ENCODE measurements around the gene ADAMTS6.
"Not testable (repeated sequence)": the region's sequence is repeated elsewhere in the genome, so short reads cannot be mapped to it uniquely, and the experiment has no call there.

Gene ADAMTS6

DNA sequence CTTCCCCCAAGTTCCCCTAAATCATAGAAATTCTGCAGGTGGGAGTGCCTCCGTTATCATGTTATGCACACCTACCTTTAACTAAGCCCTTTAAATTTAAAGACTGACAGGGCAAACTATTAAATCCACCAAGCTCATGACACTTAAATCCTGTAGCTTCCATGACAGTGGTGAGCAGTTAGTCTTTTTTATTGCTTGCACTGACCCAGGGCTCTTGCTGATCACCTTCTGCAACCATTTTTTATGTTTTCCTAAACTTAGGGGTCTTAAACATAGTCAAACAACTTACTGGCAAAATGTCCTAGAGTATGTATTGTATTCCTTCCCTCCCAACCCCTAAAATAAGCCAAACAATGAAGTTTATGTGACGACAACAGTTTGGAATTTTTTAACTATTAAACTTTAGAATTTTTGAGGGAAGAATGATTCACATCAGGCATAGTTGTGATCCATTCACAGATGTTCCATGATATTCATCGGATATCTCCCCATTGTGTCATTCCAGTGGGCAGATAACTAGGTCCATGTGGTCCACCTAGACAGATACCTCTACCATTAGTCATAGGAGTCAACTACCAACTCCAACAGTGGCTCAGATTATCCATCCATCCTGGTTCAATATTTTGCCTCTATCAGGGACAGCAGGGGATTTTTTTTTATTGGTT, 283.1 kb downstream of the ADAMTS6 start:
- DNase-seq (ENCODE audit: low spot score) (peak; percentile 96), FAIRE-seq (peak; percentile 98)

DNA sequence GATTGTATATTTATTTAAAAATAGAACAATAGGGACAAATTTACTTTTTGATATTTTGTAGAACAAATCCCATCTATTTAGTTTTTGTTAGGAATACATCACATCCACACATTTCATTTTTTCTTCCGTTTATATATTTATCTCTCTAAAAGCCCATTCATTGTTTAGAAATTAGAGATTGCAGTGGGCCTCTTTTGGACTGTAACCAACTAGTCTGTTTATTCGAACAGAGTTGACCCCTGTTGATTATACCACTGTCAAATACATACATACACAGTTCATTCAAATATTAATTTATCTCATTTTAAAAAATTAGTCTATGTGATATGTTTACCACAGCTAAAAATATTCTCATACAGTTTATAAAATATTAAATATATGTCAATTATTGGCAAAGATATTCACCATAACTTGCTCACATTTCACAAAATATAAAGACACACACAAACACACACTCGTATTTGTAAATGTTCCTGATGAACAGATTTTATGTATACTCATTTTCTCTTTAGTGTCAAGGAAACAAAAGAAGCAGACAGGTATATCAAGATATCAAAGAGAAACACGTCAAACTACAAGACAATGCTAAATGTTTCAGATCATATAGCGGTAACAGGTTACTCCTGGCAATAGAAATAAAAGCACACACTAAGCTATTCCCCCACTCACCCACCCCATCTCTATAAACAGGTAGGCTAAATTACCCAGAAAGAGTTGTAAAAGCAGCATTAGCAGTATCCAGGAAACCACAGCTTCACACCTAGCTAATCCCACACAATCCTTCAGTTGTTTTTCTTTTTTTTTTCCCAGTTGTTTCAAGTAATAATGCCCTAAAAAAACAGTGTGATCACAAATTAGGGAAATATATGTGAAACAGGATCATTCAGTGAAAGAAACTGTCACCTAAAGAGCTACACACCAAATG, 283.9 kb downstream of the ADAMTS6 start:
- no peak for FAIRE-seq
- DNase-seq (ENCODE audit: low spot score) = no peak

DNA sequence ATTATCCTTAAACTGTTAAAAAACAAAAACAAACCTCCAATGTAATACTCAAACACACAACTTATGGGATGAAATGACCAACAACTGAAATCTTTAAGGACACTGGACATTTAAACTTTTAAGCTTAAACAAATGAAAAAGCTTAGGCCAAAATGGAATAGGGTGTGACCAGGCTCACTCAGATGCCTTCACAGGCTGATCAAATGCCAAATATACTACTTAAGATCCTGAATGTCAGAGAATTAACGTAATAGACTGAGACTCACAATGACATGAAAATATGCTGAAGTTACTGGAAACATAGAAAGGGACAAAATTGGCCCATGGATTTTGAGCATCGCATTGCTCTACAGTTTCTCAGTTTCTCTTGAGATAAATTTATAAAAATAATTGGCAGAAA, 286.8 kb downstream of the ADAMTS6 start:
- no peak for DNase-seq (ENCODE audit: low spot score)
- FAIRE-seq = no peak

DNA sequence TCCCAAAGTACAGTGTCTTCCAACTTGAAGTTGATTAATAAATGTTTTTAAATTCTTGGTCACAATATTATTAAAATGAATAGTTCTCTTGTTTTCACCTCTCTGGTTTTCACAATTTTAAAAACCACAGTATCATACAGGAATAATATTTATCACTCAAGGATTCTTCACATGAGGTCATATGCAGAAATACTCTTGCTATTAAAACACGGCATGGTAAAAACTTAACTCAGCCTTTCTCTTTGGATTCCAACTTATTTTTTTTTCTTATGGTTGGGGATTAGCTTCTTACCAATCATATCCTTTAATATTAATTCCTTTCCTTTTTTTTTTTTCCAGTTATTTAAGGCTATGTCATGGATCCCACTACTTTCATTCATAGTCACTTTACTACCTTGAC, 289.4 kb downstream of the ADAMTS6 start:
- FAIRE-seq = no peak
- no peak for DNase-seq (ENCODE audit: low spot score)

DNA sequence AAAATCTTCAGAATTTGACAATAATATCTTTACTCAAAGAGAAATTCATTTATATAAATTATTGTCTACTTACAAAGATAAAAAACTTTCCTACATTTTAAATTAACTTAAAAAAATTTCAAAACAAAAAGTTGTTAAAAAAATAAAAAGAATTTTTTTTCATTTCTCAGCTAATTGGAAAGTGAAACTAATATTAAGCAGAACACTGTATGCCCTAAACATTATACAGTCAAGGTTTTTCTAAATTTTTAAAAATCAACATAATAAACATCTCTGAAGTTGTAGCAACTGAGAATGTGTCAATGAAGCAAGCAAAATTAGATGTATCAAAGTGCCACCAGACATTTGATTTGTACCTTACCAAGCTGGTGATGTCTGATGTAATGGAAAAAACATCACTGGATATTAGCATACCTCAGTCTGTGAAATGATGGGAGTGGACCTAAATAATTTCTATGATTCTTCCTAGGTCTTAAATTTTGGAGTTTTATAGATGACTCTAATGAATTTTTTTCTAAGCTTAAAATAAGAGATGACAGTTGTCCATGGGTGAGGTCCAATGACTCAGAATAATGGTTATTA, 290.1 kb downstream of the ADAMTS6 start:
- DNase-seq (ENCODE audit: low spot score) (no peak), FAIRE-seq (peak; percentile 42)

DNA sequence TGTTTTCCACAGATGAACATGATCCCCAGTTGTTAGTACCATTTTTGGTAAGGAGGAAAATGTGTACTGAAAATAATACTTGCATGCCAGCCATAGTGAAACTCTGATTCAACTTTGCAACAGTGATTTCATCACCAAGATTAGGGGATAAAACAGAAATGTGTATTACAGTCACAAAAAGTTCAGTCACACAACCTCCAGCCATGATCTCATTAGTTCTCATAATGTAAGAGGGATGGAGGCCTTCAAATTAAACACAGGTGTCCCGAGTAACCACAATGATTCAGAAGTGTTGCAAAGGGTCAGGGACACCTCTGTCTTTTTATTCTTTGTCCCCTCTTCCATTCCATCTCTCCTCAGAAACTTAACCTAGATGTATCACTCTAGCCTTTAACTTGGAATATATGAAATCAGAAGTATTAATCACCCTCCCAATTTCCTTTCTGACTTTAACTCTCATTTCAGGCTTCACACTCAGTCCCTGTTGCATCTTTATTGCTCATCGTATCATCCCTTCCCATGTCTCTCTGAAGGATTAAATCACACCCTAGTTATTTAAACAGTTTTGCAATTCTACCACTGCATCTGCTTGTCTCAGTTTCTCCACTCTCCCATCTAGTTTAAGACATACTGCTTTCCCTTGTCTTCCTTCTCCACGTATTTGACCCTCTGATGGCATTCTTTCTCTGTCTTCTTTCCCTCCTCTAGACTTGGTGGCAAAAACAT, 291.2 kb downstream of the ADAMTS6 start:
- FAIRE-seq (peak; percentile 45), DNase-seq (ENCODE audit: low spot score) (peak; percentile 83)

DNA sequence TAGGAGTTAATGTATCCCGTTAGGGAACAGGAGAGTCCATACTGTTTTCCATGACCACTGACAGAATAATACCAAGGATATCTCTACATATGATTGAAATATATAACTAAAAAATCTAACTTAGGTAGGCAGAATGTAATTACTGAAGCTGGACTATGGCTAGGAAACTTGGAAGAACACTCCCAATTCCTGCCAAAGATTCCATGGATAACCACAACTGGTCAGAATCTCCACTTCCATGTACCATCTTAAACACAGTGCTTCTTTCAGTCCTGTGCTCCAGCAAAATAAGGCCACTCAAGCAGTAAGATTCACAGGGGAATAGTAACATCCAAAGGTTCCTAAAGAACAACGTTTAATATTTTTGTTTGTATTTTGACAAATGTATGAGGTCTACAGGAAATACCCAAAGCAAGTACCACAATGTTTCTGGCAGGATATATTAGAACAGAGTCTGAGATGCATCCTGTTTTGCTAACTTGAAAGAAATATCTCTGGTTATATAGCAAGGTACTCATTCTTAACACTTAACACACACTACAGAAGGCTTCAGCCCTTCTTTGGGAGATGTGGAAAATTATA, 295.0 kb downstream of the ADAMTS6 start:
- DNase-seq (ENCODE audit: low spot score) (no peak), FAIRE-seq (no peak)

DNA sequence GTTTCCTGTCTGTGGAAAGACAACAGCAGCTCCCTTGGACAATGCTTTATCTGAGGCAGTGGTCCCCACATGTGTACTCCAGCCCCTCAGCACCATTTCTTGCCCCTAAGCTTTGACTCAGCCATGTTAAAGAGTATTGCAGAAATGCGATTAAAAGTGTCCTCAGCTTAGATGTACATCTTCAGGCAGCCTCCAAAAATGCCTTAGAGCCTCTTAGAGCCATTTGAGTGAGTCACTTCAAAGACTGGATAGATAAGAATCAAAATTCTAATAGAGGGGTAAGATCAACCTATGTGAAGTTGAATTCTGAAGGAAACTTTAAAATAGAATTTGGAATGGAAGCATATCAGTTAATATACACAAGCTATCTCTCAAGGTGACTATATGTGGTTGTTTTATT, 296.3 kb downstream of the ADAMTS6 start:
- FAIRE-seq (no peak), DNase-seq (ENCODE audit: low spot score) (no peak)

DNA sequence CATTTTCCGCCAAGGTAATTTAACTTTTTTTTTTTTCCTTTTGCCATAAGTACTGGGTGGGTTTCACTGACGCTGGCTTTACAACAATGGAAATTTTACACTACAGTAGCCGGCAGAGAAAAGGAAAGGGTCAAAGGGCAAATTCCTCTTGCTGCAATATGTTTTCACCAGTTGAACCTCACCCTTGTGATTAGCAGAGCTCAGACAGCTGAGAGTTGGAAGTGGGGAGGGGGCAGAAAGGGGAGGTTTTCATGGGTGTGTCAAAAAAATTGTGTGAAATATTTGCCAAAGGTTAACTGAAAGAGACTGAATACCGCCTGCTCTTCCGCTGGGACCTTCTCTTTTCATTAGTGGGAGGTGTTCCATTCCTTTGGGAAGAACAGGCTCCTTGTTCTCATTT, 296.9 kb downstream of the ADAMTS6 start:
- no peak for DNase-seq (ENCODE audit: low spot score)
- no peak for FAIRE-seq

DNA sequence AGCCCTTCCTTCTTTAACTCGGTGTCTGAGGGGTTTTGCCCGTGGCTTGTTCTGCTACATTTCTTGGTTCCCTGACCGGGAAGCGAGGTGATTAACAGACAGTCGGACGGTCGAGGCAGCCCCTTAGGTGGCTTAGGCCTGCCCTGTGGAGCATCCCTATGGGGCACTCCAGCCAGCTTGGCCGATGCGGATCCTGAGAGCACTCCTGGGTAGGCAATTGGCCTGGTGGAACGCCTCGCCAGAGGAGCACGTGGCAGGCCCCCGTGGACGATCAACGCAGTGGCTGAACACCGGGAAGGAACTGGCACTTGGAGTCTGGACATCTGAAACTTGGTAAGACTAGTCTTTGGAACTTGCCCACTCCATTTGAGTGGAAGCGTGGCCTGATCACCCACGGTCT, 307.5 kb downstream of the ADAMTS6 start:
- DNase-seq (ENCODE audit: low spot score); FAIRE-seq: not testable (repeated sequence)

DNA sequence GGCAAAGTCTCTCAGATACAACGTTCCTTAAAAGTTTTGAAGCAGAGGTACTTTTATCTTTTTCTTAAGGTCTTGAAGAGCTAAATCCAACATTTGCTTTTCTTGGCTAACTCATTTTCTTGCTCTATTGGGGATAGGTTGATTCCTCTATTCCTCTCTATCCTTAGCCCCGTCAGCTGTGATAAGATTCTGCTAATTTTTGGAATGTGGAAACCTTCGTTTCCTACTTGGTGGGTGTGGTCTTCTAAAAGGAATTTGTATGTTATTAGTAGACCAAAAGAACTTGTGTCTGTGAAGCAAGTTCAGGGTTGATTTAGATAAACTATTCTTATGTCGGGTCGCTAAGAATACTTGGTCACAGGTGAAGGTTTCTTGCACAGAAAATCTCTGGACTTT, 308.6 kb downstream of the ADAMTS6 start:
- FAIRE-seq (no peak), DNase-seq (ENCODE audit: low spot score) (no peak)

DNA sequence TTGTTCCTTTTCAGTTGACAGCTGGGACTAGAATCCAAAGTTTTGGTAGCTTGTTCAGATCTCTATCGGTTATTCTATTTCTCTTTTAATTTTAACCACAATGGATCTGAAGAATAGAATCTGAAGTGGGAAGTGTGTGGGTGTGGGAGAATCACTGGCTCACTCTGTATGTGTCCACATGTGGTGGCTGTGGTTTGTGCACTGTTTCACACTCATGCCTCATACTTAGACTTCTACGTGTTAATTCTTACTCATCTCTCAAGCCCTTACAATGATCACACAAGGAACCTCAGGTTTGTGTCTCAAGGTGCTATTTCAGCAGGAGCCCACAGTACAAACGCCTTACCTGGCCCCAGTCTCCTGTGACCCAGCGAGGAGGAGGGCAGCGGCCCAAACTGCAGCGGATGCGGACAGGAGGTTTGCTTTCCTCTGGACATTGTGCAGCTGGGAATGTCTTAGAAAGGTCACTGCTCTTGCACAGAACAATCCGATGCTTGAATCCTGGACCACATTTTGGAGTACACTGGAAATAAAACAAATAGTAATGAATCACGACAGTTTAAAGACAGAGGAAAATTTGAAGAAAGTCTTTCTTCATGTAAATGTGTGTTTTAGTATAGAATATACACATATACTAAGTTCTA, 309.1 kb downstream of the ADAMTS6 start:
- peak; percentile 38 for DNase-seq (ENCODE audit: low spot score)
- no peak for FAIRE-seq

DNA sequence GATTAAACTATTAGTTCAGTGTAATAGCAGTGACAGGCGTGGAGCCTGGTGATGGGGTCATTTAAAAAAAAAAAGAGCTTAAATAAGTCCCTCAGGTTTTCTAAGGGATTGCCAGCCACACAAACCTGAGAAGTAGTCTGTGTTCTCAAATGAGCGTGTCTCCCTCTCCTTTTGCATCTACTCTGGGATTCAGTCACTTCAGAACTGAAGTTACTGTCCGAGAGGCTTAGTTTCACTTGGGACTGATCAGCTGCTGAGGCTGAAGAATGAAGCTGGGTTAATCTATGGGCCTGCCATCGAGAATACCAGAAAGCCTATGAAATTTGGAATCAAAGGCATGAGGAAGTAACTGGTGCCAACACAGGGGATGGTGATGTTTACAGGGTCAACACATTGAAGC, 310.1 kb downstream of the ADAMTS6 start:
- FAIRE-seq (no peak), DNase-seq (ENCODE audit: low spot score) (no peak)

DNA sequence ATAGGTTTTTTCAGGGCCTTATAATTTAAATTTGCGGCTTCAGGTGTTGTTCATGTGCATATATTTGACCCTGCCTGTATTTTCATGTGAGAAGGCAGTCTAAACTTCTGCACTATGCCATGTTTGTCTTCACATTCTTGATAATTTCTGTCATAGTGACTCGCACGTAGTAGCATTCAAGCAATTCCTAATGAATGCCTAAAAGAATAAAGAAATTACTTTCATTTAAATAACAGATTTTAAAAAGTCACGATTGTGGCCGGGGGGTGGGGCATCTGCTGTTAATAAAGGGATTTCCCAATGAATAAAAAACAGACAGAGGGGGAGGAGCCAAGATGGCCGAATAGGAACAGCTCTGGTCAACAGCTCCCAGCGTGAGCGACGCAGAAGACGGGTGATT, 318.0 kb downstream of the ADAMTS6 start:
- peak; percentile 43 for DNase-seq (ENCODE audit: low spot score)
- FAIRE-seq = no peak

DNA sequence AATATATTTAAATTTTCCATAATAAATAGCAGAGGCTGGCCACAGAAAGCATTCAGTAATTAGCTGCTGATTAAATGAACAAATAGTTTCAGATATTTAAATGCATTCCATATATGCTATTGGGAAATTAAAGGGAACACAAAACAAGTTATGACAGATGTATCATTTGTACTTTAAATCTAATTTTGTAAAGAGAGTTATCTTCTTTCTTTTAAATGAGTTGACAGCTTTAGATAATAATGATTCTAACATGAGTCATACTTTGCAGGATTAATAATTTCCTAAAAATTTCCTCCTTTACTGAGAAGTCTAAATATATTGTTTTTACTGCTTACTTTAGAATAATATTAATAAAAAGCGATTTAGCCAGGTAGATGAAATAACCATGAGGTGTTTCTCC, 320.1 kb downstream of the ADAMTS6 start:
- FAIRE-seq (peak; percentile 71), DNase-seq (ENCODE audit: low spot score) (no peak)

DNA sequence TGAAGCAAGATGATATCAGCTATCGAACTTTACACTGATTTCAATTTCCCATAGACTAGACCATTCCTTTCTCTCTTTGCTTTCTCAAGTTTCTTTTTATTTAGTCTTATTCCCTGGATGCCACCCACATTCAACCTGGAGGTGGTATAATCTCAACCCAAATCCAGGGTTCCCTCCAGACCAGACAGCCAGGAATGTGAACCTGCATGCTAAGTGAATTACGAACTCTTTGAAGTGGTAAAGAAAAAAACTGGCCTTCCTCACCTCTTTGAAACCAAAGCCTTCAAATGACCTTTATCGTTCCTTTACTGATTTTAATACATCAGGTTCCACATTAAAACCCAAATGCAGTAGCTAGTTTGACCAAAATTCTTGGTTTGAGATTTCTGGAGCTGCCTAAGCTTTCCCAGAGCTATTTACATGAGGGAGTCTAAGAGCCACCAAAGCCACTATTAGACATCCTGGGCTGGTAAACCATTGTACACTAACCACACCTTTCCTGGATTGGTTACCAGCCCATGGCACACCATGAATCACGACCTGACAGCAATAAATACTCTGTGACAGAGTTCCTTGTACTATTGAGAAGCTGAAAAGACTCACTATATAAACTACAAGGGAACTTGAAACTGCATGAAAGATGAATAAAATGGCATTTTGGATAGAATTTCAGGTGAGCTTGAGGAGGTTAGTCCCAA, 323.7 kb downstream of the ADAMTS6 start:
- peak; percentile 78 for FAIRE-seq
- peak; percentile 66 for DNase-seq (ENCODE audit: low spot score)

DNA sequence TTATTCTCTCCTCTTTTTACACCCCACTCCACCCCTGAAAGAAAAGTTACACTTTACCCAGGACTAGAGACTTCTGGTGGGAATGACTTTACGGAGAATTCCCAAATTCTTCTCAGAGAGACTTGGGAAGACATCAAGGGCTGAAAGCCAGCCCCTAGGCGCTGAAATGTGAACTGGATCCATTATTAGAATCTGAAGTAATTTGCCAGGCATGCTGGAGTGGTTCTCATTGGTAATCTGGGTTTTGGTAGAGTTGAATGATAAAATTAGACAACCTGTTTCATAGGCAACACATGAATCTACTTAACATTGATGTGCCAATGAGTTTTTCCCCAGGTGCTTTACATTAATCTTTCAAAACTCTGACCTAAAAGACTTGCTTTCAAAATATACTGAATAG, 324.8 kb downstream of the ADAMTS6 start:
- FAIRE-seq = no peak
- DNase-seq (ENCODE audit: low spot score) = no peak

DNA sequence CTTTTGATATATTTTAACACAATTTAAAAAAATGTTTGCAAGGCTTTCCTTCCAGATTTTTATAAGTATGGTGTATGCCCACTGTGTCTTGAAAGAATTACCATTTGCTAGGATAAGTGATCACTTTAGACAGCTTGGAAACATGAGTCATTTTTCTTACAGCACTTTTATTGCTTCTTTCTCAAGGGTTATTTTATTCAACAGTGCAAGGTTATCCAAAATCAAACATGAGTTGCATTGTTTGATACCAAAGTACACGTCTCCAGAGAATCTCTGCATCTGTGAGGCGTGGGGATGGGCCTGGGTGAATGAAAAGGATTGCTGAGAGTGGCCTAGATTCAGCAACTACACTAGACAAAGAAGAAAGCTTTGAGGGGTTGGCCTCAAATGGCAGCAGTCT, 329.6 kb downstream of the ADAMTS6 start:
- no peak for DNase-seq (ENCODE audit: low spot score)
- FAIRE-seq = no peak

DNA sequence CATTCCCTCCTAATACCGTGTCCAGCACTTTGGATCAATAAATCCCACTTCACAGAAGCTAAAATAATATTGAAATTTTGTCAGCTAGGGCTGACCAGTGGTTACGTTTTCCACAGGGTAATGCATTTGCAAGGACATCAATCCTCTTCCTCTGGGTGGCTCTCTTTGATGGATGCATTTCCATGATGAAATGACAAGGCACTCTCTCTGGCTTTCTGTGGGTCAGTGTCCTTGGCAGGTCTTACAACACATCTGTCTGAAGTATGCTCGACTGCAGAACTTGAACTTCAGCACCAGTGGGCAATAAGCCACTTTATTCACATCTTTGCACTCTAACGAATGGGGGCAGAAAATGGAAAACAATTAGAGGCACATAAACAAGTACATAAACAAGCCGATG, 330.1 kb downstream of the ADAMTS6 start:
- DNase-seq (ENCODE audit: low spot score) (no peak), FAIRE-seq (no peak)

DNA sequence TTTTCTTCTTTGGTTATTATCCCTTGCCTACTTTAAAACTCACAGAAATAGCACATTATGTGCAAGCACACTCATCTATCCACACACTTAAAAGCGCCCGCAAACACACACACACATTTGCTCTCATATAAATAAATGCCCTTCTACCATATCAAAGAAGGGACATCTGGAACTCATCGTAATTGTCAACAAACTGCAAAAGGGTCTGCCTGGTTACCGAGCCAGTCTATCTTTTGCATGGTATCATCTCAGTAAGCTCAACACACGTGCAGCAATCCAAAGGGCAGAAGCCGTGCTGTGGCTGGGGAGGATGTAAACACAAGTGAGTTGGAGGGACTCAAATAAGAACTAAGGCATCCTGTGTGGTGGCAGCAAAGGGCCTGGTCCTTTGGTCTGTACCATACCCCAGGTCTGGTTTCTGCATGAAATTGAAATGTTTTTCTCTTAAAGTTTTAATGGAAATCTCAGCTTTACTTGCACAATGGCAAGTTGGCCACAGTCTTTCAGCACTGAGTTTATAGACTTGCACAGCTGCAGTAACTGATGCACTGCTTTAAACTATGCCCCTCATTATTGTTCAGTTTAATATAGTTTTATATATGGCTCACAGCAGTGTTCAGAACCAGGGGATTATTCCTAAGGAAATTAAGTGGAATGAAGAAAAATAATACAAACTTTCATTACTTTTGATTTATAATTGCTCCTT, 331.0 kb downstream of the ADAMTS6 start:
- DNase-seq (ENCODE audit: low spot score) = no peak
- FAIRE-seq = no peak
